Fibroblast of villous mesenchyme (primary cell): ENCODE data around the gene CDK19. TPM values are rescaled to one million over a fixed set of nuclear protein-coding genes. Genes with fewer than 3 reads are reported as not detected.

Experiments used
- DNase-seq: peaks from one replicate; pipeline ENCODE4 v3.0.0-alpha.2; 2010; ENCODE audit warnings: low read depth
- H3K4me3 ChIP-seq: 2 replicates; pipeline ENCODE4 v1.5.1; 2011; ENCODE audit warnings: low read depth, mild to moderate bottlenecking, low read length
- CTCF ChIP-seq: IDR thresholded peaks from 2 replicates; pipeline ENCODE4 v1.5.1; 2012; ENCODE audit warnings: low read depth, mild to moderate bottlenecking, low read length; ENCODE audit not compliant: insufficient read depth
- total RNA-seq: library from RNA; depleted of rRNA; stranded (reverse); fragments of >200 nt; gene quantifications from 2 replicates; pipeline ENCODE4 v1.2.3, GENCODE V29; 2012

CDK19 gene
- total RNA-seq, 1 donor = 9.9 TPM

GRCh38 chr6:110596354-110596753 is 218.9 kb downstream of the CDK19 start:
- H3K4me3 ChIP-seq = no peak overlapping the region
- TF ChIP-seq CTCF = no peak
- DNase-seq = no peak

GRCh38 chr6:110595112-110595511 is 220.2 kb downstream of the CDK19 start:
- TF ChIP-seq CTCF = no peak
- DNase-seq = no peak
- H3K4me3 ChIP-seq = no peak overlapping the region

GRCh38 chr6:110593637-110594036 is 221.6 kb downstream of the CDK19 start:
- H3K4me3 ChIP-seq = no peak overlapping the region
- DNase-seq = no peak
- no peak for TF ChIP-seq CTCF

- no peak overlapping the region for H3K4me3 ChIP-seq
- no peak for DNase-seq
- TF ChIP-seq CTCF = no peak
These were observed 222.5 kb downstream of the CDK19 start for GRCh38 chr6:110592765-110593164.

GRCh38 chr6:110590821-110591351 is 224.4 kb downstream of the CDK19 start:
- H3K4me3 ChIP-seq = no peak overlapping the region
- TF ChIP-seq CTCF = no peak
- DNase-seq = no peak

GRCh38 chr6:110589865-110590513 is 225.3 kb downstream of the CDK19 start:
- no peak overlapping the region for H3K4me3 ChIP-seq
- no peak for TF ChIP-seq CTCF
- no peak for DNase-seq

GRCh38 chr6:110587328-110587727 is 227.9 kb downstream of the CDK19 start:
- no peak for TF ChIP-seq CTCF
- no peak for DNase-seq

More at GRCh38 chr6:110587328-110587727, 227.9 kb downstream of the CDK19 start:
- no peak overlapping the region for H3K4me3 ChIP-seq
